ENCODE data around the gene SYT1.

Gene SYT1

DNA sequence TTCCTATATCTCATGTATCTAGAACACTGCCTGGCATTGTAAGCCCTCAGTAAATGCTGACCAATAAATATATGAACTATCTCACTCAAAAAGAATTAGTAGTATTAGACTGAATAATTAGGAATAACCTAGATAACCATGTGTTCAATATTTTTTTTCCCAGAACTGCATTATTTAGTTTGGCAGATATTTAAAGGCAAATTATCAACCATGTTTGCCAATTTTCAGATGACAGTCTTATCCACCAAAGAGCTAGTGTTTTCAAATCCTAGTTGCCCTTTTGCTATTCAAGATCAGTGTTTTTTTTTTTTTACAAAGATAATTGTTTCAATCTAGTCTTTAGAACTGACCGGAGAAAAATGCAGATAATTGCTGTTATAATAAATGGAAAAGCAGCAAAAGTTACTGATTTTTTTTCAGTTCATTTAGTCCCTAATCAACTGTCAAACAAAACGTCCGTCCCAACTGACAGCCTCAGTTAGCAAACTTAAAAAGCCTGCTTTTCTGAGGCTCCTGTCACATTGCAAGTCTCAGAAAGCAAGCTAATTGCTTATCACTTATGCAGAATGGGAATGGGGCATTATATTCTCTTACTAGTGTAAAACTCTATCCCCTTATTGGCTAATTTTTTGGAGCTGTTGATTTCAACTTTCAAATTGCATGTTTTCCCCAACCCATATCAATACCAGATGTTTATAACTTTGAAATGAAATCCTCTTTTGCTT lies 623.0 kb downstream of the SYT1 start:
- Mint-ChIP-seq H3K27ac (no peak overlapping the region), H3K4me3 (no peak overlapping the region), H3K4me1 (ENCODE audit: low read depth) (no peaks in the 10 kb centered on the region), H3K27me3 (no peaks in the 10 kb centered on the region), H3K36me3 (ENCODE audit: low read depth) (no peaks in the 10 kb centered on the region), H3K9me3 (peaks cover 8% of the 10 kb centered on the region)

All from stimulated activated naive CD8-positive, alpha-beta T cell treated with anti-CD3 and anti-CD28 coated beads, Interleukin-15, Interleukin-2, amounts not matched to agents 100 ng/mL and 50 ng/mL, for 24 hours (primary cell).